Esophagus (tissue), 2 donors: ENCODE measurements around the gene CRYL1. TPM values are rescaled to one million over a fixed set of nuclear protein-coding genes. Genes with fewer than 3 reads are reported as not detected.
A peak's percentile ranks its signal among the peaks of the same experiment; 100 is the strongest.

Experiments
- H3K27ac ChIP-seq, 2 donors: one replicate each; pipeline ENCODE4 v1.5.1; 2013; ENCODE audit warnings: low read depth in 2 of 2, mild to moderate bottlenecking in 2 of 2, inconsistent platforms in 1 of 2, low read length in 1 of 2, moderate library complexity in 1 of 2
- H3K27me3 ChIP-seq, 2 donors: one replicate each; pipeline ENCODE4 v1.6.1; 2013; ENCODE audit warnings: low read length in 2 of 2, control low read depth in 1 of 2, mild to moderate bottlenecking in 1 of 2; ENCODE audit not compliant: insufficient read depth in 2 of 2, control insufficient read depth in 1 of 2
- H3K36me3 ChIP-seq, 2 donors: one replicate each; pipeline ENCODE4 v1.6.1; 2013; ENCODE audit warnings: low read length in 1 of 2; ENCODE audit not compliant: control insufficient read depth in 2 of 2, insufficient read depth in 2 of 2
- H3K4me1 ChIP-seq, 2 donors: one replicate each; pipeline ENCODE4 v1.6.1; 2013; ENCODE audit warnings: low read length in 1 of 2; ENCODE audit not compliant: control insufficient read depth in 2 of 2, insufficient read depth in 2 of 2
- H3K4me3 ChIP-seq, 2 donors: one replicate each; pipeline ENCODE4 v1.5.1; 2013; ENCODE audit warnings: low read length in 2 of 2, mild to moderate bottlenecking in 2 of 2, low read depth in 1 of 2, moderate library complexity in 1 of 2
- H3K9me3 ChIP-seq, 2 donors: one replicate each; pipeline ENCODE4 v1.6.1; 2013; ENCODE audit warnings: mild to moderate bottlenecking in 2 of 2, low read depth in 1 of 2, low read length in 1 of 2, moderate library complexity in 1 of 2; ENCODE audit not compliant: control insufficient read depth in 2 of 2, insufficient read depth in 1 of 2
- WGBS, 2 donors: extraction: QIAGEN DNeasy Blood & Tissue Kit; methylation state at CpG; one replicate each; pipeline ENCODE4 v1.1.7; 2013; 5-methylcytosine and 5-hydroxymethylcytosine counted together
- polyA plus RNA-seq, 2 donors: library from polyadenylated mRNA; stranded (reverse); fragments of 200-250 nt; gene quantifications; one replicate each; pipeline ENCODE4 v1.2.3, GENCODE V29; 2013
- donor health status: healthy with polysubstance abuse.
- donor health status: Bipolar disorder and iron deficiency.

CRYL1 gene
- polyA plus RNA-seq, 2 donors, result 12.6 to 21.6 TPM

GRCh38 chr13:20412691-20413355 lies 112.8 kb downstream of the CRYL1 start:
- no peaks in the 10 kb centered on the region for H3K36me3 ChIP-seq
- H3K27ac ChIP-seq, result no peak overlapping the region
- H3K27me3 ChIP-seq, result no peaks in the 10 kb centered on the region
- no peaks in the 10 kb centered on the region for H3K9me3 ChIP-seq
- no peak overlapping the region for H3K4me3 ChIP-seq
- peaks cover 2 to 15% of the 10 kb centered on the region in 2 donors for H3K4me1 ChIP-seq
- 70 to 79% methylated on average over 7 of the region's 7 CpGs for WGBS, 2 donors

GRCh38 chr13:20411638-20412342 lies 113.9 kb downstream of the CRYL1 start:
- Histone ChIP-seq H3K4me1 (peaks cover 2 to 18% of the 10 kb centered on the region in 2 donors), H3K9me3 (no peaks in the 10 kb centered on the region), H3K4me3 (no peak overlapping the region), H3K27ac (peak overlapping the region in 1 of 2 donors; percentile 26), H3K27me3 (no peaks in the 10 kb centered on the region), H3K36me3 (no peaks in the 10 kb centered on the region)
- WGBS, 2 donors, result 44 to 55% methylated on average over 6 of the region's 6 CpGs

- H3K4me1 ChIP-seq, result peaks cover 0 to 15% of the 10 kb centered on the region in 2 donors
- H3K27me3 ChIP-seq, result no peaks in the 10 kb centered on the region
- H3K9me3 ChIP-seq, result no peaks in the 10 kb centered on the region
- no peak overlapping the region for H3K4me3 ChIP-seq
- 73 to 81% methylated on average over 4 of the region's 4 CpGs for WGBS, 2 donors
- H3K36me3 ChIP-seq, result no peaks in the 10 kb centered on the region
- no peak overlapping the region for H3K27ac ChIP-seq
Observed at GRCh38 chr13:20410726-20411125, 114.9 kb downstream of the CRYL1 start.

- H3K9me3 ChIP-seq, result no peaks in the 10 kb centered on the region
- H3K27me3 ChIP-seq, result no peaks in the 10 kb centered on the region
- WGBS, 2 donors, result 41 to 55% methylated on average over 8 of the region's 8 CpGs
- peaks cover 0 to 10% of the 10 kb centered on the region in 2 donors for H3K4me1 ChIP-seq
- no peaks in the 10 kb centered on the region for H3K36me3 ChIP-seq
- no peak overlapping the region for H3K4me3 ChIP-seq
- no peak overlapping the region for H3K27ac ChIP-seq
Observed at GRCh38 chr13:20408181-20408580, 117.5 kb downstream of the CRYL1 start.

- H3K27me3 ChIP-seq, result no peaks in the 10 kb centered on the region
- no peak overlapping the region for H3K4me3 ChIP-seq
- H3K27ac ChIP-seq, result no peak overlapping the region
- 69 to 75% methylated on average over 5 of the region's 5 CpGs for WGBS, 2 donors
- H3K4me1 ChIP-seq, result peaks cover 0 to 13% of the 10 kb centered on the region in 2 donors
- H3K9me3 ChIP-seq, result no peaks in the 10 kb centered on the region
- peaks cover 0 to 2% of the 10 kb centered on the region in 2 donors for H3K36me3 ChIP-seq
Observed at GRCh38 chr13:20407759-20408158, 117.9 kb downstream of the CRYL1 start.

- H3K36me3 ChIP-seq, result peaks cover 0 to 2% of the 10 kb centered on the region in 2 donors
- H3K4me1 ChIP-seq, result peaks cover 3 to 25% of the 10 kb centered on the region in 2 donors
- peak overlapping the region; percentile 79 for H3K27ac ChIP-seq
- no peaks in the 10 kb centered on the region for H3K9me3 ChIP-seq
- H3K4me3 ChIP-seq, result no peak overlapping the region
- H3K27me3 ChIP-seq, result no peaks in the 10 kb centered on the region
- 47 to 68% methylated on average over 17 of the region's 17 CpGs for WGBS, 2 donors
Observed at GRCh38 chr13:20405691-20406090, 120.0 kb downstream of the CRYL1 start.

GRCh38 chr13:20404488-20405222 lies 121.0 kb downstream of the CRYL1 start:
- peaks cover 3 to 30% of the 10 kb centered on the region in 2 donors for H3K4me1 ChIP-seq
- 84 to 91% methylated on average over 13 of the region's 13 CpGs for whole genome bisulfite sequencing, 2 donors

GRCh38 chr13:20403826-20404225 lies 121.8 kb downstream of the CRYL1 start:
- Histone ChIP-seq H3K36me3 (peaks cover 0 to 2% of the 10 kb centered on the region in 2 donors), H3K4me3 (no peak overlapping the region), H3K9me3 (no peaks in the 10 kb centered on the region), H3K27me3 (no peaks in the 10 kb centered on the region), H3K4me1 (peaks cover 3 to 33% of the 10 kb centered on the region in 2 donors), H3K27ac (no peak overlapping the region)
- WGBS, 2 donors, result 88 to 89% methylated on average over 10 of the region's 10 CpGs

More at GRCh38 chr13:20404488-20405222, 121.0 kb downstream of the CRYL1 start:
- H3K36me3 ChIP-seq, result peaks cover 0 to 2% of the 10 kb centered on the region in 2 donors
- H3K9me3 ChIP-seq, result no peaks in the 10 kb centered on the region
- peak overlapping the region in 1 of 2 donors; percentile 57 for H3K27ac ChIP-seq
- no peak overlapping the region for H3K4me3 ChIP-seq
- H3K27me3 ChIP-seq, result no peaks in the 10 kb centered on the region

GRCh38 chr13:20402881-20403280 lies 122.8 kb downstream of the CRYL1 start:
- no peaks in the 10 kb centered on the region for H3K27me3 ChIP-seq
- H3K4me1 ChIP-seq, result peaks cover 3 to 31% of the 10 kb centered on the region in 2 donors
- H3K27ac ChIP-seq, result peak overlapping the region; percentile 92 to 94
- H3K9me3 ChIP-seq, result no peaks in the 10 kb centered on the region
- H3K4me3 ChIP-seq, result no peak overlapping the region
- 91 to 92% methylated on average over 5 of the region's 5 CpGs for WGBS, 2 donors
- peaks cover 0 to 2% of the 10 kb centered on the region in 2 donors for H3K36me3 ChIP-seq
